LNCaP clone FGC (cell line): ENCODE results near the gene CPT1C.

Source experiments
- DNase-seq: peaks from one replicate; pipeline ENCODE4 v3.0.0-alpha.2; 2011; ENCODE audit warnings: low read depth
- H3K4me3 ChIP-seq: 2 replicates; pipeline ENCODE4 v1.5.1; 2011; ENCODE audit warnings: mild to moderate bottlenecking, low read depth, low read length, control low read depth
- TF ChIP-seq, protein P1 (sequence below): IDR thresholded peaks from 2 replicates; pipeline ENCODE4 v1.5.1; 2012; ENCODE audit warnings: mild to moderate bottlenecking; ENCODE audit not compliant: control insufficient read depth, insufficient read depth; ENCODE audit errors: extremely low read depth

Gene CPT1C

DNA sequence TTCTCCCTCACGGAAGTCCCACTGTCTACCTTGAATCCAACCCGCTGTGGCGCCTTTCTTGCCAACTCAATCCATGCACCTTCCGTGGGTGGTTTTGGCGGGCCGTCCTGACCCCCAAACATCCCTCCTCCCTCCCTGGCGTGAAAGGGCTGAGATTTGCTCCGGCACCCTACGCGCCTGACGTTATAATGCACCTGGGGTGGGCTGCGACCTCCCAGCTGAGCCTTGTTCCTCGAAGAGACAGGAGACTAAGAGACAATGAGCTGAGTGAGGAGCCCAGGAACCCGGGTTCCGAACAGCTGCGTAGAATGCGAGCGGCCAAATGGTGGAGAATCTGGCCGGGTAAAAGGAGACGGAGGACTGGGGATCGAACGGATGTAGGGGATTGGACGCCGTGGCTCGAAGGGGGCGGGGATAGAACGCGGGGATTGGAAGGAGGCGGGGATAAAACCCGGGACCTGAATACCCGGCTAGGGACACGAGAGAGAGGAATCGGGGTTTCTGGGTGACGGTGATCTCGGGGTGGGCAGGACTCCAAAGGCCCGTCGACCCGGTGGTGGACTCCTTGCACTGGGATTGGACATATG is at the start of gene CPT1C:
Gene CPT1C (plus strand): TSS at position 461 of the 587 bp plus-strand sequence. CDS start 1,137 bp downstream, outside the sequence.
- TF ChIP-seq, protein P1, sequence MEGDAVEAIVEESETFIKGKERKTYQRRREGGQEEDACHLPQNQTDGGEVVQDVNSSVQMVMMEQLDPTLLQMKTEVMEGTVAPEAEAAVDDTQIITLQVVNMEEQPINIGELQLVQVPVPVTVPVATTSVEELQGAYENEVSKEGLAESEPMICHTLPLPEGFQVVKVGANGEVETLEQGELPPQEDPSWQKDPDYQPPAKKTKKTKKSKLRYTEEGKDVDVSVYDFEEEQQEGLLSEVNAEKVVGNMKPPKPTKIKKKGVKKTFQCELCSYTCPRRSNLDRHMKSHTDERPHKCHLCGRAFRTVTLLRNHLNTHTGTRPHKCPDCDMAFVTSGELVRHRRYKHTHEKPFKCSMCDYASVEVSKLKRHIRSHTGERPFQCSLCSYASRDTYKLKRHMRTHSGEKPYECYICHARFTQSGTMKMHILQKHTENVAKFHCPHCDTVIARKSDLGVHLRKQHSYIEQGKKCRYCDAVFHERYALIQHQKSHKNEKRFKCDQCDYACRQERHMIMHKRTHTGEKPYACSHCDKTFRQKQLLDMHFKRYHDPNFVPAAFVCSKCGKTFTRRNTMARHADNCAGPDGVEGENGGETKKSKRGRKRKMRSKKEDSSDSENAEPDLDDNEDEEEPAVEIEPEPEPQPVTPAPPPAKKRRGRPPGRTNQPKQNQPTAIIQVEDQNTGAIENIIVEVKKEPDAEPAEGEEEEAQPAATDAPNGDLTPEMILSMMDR = no peak
- no peak for DNase-seq

DNA sequence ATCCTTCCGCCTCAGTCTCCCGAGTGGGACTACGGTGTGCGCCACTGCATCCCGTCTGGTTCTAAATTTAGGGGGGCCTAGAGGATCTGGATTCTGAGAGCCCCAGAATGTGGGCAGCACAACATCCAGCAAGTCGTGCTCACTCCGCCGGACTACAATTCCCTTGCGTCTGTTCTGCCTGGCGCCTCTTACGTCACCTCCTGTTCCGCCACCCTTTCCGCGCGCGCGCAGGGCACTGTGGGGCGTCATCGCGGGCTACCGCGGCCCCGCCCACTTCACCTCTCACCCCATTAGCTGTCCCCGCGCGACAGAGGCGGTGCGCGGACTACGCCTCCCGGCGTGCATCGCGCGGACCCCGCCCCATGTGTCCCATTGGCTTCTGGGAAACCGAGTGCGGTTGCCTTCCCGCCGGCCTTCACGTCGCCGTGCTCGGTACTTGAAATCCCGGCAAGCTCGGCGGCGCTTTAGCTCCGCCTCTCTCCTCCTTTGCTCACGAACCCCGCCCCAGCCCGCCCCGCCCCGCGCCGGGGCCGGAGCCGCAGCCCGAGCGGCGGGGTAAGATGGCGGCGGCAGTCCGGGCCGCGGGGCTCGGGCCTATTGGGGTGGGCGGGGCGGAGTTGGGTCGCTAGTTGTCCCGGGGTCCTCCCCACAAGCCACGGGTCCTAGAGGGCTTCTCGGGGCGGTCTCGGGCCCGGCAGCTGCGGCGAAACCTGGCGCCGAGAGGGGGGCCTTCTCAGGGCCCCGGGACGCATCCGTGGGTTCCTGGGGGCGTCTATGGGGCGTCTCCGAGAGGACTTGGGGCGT is 49.0 kb upstream of the CPT1C start, which contains the start of gene SCAF1:
Gene SCAF1 (plus strand): TSS at position 522 of the 804 bp plus-strand sequence. CDS start 2,818 bp downstream, outside the sequence.
- H3K4me3 ChIP-seq = peak within 1 kb of the TSS; percentile 91
- peak; percentile 98 for DNase-seq
- TF ChIP-seq, protein P1 = no peak

More for the DNA sequence above, at the start of gene CPT1C:
- peak within 1 kb of the TSS; percentile 56 for H3K4me3 ChIP-seq

DNA sequence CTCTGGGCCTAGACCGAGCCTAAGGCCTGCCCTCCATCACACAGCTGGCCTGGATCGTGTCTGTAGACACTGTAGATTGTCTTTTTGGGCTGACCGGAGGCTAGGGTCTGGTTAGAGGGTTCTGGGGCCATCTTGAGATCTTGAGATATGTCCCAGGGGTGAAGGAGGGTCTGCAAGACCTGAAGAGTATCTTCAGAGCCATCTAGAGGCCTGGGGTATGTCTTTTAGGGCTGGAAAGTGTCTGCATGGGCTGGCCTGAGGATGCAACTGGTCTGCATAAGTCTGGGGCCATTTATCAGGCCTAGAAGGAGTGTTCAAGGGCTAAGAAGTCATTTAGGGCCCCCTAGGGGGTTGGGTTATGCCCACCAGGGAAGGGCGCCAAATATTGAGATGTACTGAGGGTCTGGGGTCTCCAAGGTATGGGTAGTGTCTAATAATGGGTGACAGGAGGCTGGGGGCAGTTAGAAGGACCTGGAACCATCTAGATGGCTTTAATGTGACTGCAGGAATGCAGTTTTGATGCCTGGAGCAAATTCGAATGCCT is 48.4 kb upstream of the CPT1C start:
- DNase-seq = no peak
- TF ChIP-seq, protein P1 = no peak

DNA sequence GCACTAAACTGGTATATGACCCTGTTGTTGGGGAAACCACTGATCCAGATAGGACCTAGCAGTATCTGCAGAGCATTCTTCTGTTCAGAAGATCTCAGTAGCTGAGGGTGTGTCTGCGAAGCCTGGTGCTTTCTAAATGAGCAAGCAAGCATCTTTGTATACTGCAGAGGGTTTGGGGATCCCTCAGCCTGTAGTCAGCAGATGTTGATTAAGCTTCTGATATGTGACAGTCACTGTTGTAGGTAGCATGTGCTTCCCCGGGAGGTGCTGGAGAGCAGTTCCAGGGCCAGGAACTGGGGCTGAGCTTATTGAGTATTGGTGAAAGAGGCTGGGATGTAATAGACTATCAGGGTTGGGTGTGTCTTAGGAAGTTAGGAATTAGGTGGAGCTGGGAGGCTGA is 47.5 kb upstream of the CPT1C start:
- TF ChIP-seq, protein P1 = no peak
- peak overlapping the region; percentile 91 for H3K4me3 ChIP-seq
- no peak for DNase-seq

More for the DNA sequence above, 48.4 kb upstream of the CPT1C start:
- peak overlapping the region; percentile 91 for H3K4me3 ChIP-seq

DNA sequence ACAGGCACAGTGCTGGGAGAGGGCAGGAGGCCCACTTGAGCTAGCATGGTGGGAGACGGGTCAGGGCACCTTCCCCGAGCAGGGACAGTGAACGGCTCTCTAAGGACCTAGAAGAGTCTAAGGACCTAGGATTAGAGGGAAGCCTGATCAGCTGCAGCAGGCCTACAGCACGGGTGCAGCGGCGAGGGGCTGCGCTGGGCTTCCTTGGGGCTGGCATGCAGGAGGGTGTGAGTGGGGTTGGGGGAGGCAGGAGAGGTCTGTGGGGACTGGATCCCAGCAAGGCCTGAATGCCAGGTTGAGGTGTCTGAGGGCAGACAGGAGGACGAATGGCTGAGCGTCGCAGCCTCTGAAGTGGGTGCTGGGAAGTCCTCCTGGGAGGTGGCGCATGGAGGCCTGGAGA is 45.3 kb upstream of the CPT1C start:
- no peak for DNase-seq
- TF ChIP-seq, protein P1 = no peak

DNA sequence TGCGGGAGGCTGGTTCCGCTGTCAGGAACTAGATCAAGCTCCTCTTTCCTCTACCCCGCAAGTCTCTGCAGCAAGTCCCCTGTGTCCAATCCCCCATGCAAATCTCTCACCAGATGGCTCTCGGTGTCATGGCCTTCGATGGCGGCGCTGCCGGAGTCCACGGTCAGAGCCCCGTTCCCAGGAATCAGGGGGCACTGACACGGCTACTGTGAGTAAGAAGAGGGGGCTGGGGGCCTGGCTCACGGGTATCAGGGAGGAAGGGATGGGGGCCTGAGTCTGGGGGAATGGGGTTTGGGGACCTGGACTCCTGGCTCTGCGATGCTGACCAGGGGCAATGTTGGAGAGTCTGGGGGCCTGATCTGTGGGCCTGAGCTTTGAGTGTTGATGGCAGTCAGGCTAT is 44.9 kb upstream of the CPT1C start:
- no peak overlapping the region for H3K4me3 ChIP-seq
- TF ChIP-seq, protein P1 = no peak

More for the DNA sequence above, 45.3 kb upstream of the CPT1C start:
- H3K4me3 ChIP-seq = no peak overlapping the region

More for the DNA sequence above, 44.9 kb upstream of the CPT1C start:
- DNase-seq = no peak
